Loucy (cell line): ENCODE results near the gene PARD3B.

Experiments used
- H2AFZ ChIP-seq: fragments of 200-600 bp; sonication (generic); 2 replicates; pipeline ENCODE4 v1.6.0; 2016; ENCODE audit warnings: antibody characterized with exemption, mild to moderate bottlenecking, low read length, moderate library complexity
- H3F3A ChIP-seq: fragments of 200-600 bp; 2 replicates; pipeline ENCODE4 v1.6.0; 2016; ENCODE audit warnings: antibody characterized with exemption, low read depth, mild to moderate bottlenecking
- H3K27me3 ChIP-seq: fragments of 200-600 bp; sonication (generic); 2 replicates; pipeline ENCODE4 v1.6.1; 2014; ENCODE audit warnings: low read length, mild to moderate bottlenecking; ENCODE audit not compliant: insufficient read depth, poor library complexity, severe bottlenecking
- H3K36me3 ChIP-seq: fragments of 200-600 bp; sonication (generic); 2 replicates; pipeline ENCODE4 v1.6.1; 2016; ENCODE audit warnings: low read length; ENCODE audit not compliant: insufficient read depth
- H3K4me1 ChIP-seq: fragments of 200-600 bp; sonication (generic); 2 replicates; pipeline ENCODE4 v1.5.1; 2014; ENCODE audit warnings: low read length, mild to moderate bottlenecking; ENCODE audit not compliant: insufficient read depth, poor library complexity, severe bottlenecking
- H3K4me2 ChIP-seq: fragments of 200-600 bp; sonication (generic); 2 replicates; pipeline ENCODE4 v1.6.0; 2014; ENCODE audit warnings: antibody characterized with exemption, low read length, low read depth, mild to moderate bottlenecking; ENCODE audit not compliant: poor library complexity, severe bottlenecking
- H3K4me3 ChIP-seq: fragments of 200-600 bp; sonication (generic); 2 replicates; pipeline ENCODE4 v1.5.1; 2014; ENCODE audit warnings: low read length, mild to moderate bottlenecking, mixed read lengths; ENCODE audit not compliant: poor library complexity, severe bottlenecking
- H3K79me2 ChIP-seq: fragments of 200-600 bp; sonication (generic); 2 replicates; pipeline ENCODE4 v1.6.1; 2014; ENCODE audit warnings: low read length; ENCODE audit not compliant: insufficient read depth
- H3K9ac ChIP-seq: fragments of 200-600 bp; sonication (generic); 2 replicates; pipeline ENCODE4 v1.6.0; 2014; ENCODE audit warnings: mild to moderate bottlenecking, low read depth, low read length, moderate library complexity; ENCODE audit not compliant: poor library complexity, severe bottlenecking
- H3K9me2 ChIP-seq: fragments of 200-600 bp; sonication (generic); replicated peaks from 2 replicates; pipeline ENCODE4 v1.6.1; 2016; ENCODE audit warnings: low read depth, low read length, mixed read lengths
- H3K9me3 ChIP-seq: fragments of 200-600 bp; sonication (generic); 2 replicates; pipeline ENCODE4 v1.6.1; 2014; ENCODE audit warnings: mild to moderate bottlenecking, antibody characterized with exemption, low read length, low read depth; ENCODE audit not compliant: insufficient read depth
- H4K20me1 ChIP-seq: fragments of 200-600 bp; sonication (generic); 2 replicates; pipeline ENCODE4 v1.6.0; 2014; ENCODE audit warnings: antibody characterized with exemption, low read length, mild to moderate bottlenecking; ENCODE audit not compliant: insufficient read depth, poor library complexity, severe bottlenecking
- CTCF ChIP-seq: fragments of 200-600 bp; sonication (generic); conservative IDR thresholded peaks from 2 replicates; pipeline ENCODE4 v1.5.1; 2014; ENCODE audit warnings: mild to moderate bottlenecking, antibody characterized with exemption, low read length
- EZH2phosphoT487 ChIP-seq: fragments of 200-600 bp; IDR thresholded peaks from 2 replicates; pipeline ENCODE4 v1.6.1; 2018; ENCODE audit warnings: antibody characterized with exemption, mild to moderate bottlenecking, moderate library complexity, borderline replicate concordance

Gene PARD3B

GRCh38 chr2:204972606-204973336 is 427.5 kb downstream of the PARD3B start:
- no peaks in the 10 kb centered on the region for H3K27me3 ChIP-seq
- TF ChIP-seq EZH2phosphoT487 (no peak), CTCF (no peak)
- H3F3A ChIP-seq, result peaks cover 7% of the 10 kb centered on the region; the same call in 1 of the 2 replicates
- no peak overlapping the region for H3K4me3 ChIP-seq
- no peaks in the 10 kb centered on the region for H3K9me2 ChIP-seq
- H3K4me1 ChIP-seq, result peaks cover 35% of the 10 kb centered on the region
- no peaks in the 10 kb centered on the region for H3K79me2 ChIP-seq
- H4K20me1 ChIP-seq, result no peaks in the 10 kb centered on the region
- no peaks in the 10 kb centered on the region for H3K9me3 ChIP-seq
- H2AFZ ChIP-seq, result peak overlapping the region; percentile 43
- no peaks in the 10 kb centered on the region for H3K36me3 ChIP-seq
- H3K9ac ChIP-seq, result no peak overlapping the region
- no peak overlapping the region for H3K4me2 ChIP-seq

- Histone ChIP-seq H3K27me3 (no peaks in the 10 kb centered on the region), H3K4me3 (no peak overlapping the region), H3K36me3 (no peaks in the 10 kb centered on the region), H3K4me1 (peaks cover 26% of the 10 kb centered on the region), H3K4me2 (no peak overlapping the region), H2AFZ (no peak overlapping the region), H3K79me2 (no peaks in the 10 kb centered on the region), H3F3A (peaks cover 6% of the 10 kb centered on the region; the same call in 1 of the 2 replicates), H3K9me2 (no peaks in the 10 kb centered on the region), H4K20me1 (no peaks in the 10 kb centered on the region), H3K9ac (no peak overlapping the region), H3K9me3 (no peaks in the 10 kb centered on the region)
- TF ChIP-seq CTCF (no peak), EZH2phosphoT487 (no peak)
These were observed 428.3 kb downstream of the PARD3B start for GRCh38 chr2:204973616-204974015.

- H3K36me3 ChIP-seq, result no peaks in the 10 kb centered on the region
- H3K27me3 ChIP-seq, result no peaks in the 10 kb centered on the region
- no peak overlapping the region for H3K4me2 ChIP-seq
- H3K79me2 ChIP-seq, result no peaks in the 10 kb centered on the region
- H3F3A ChIP-seq, result no peaks in the 10 kb centered on the region
- no peaks in the 10 kb centered on the region for H3K9me3 ChIP-seq
- no peaks in the 10 kb centered on the region for H3K9me2 ChIP-seq
- H4K20me1 ChIP-seq, result no peaks in the 10 kb centered on the region
- no peak overlapping the region for H3K4me3 ChIP-seq
- H3K4me1 ChIP-seq, result peaks cover 18% of the 10 kb centered on the region
- H2AFZ ChIP-seq, result no peak overlapping the region
- no peak overlapping the region for H3K9ac ChIP-seq
- TF ChIP-seq CTCF (no peak), EZH2phosphoT487 (no peak)
These were observed 429.2 kb downstream of the PARD3B start for GRCh38 chr2:204974487-204974886.
